GM21447 (cell line): ENCODE measurements around the gene USP17L24.
"Not testable (repeated sequence)": the region's sequence is repeated elsewhere in the genome, so short reads cannot be mapped to it uniquely, and the experiment has no call there.

ENCODE experiments used
- ATAC-seq: cut with Tn5 transposase; IDR thresholded peaks from one replicate; pipeline ENCODE4 v1.9.1; 2021; ENCODE audit not compliant: unreplicated experiment

Gene USP17L24

GRCh38 chr4:9324865-9325264 is at the start of gene USP17L24:
Gene USP17L24 (plus strand): TSS chr4:9325165. CDS start chr4:9325165, 0 bp downstream.
- not testable (repeated sequence) for ATAC-seq

- not testable (repeated sequence) for ATAC-seq
These were observed 774 bp upstream of the USP17L24 start for GRCh38 chr4:9324191-9324590.

GRCh38 chr4:9329611-9330010 is 4.6 kb downstream of the USP17L24 start, which contains the start of gene USP17L25:
Gene USP17L25 (plus strand): TSS chr4:9329911. CDS start chr4:9329911, 0 bp downstream.
- not testable (repeated sequence) for ATAC-seq

DNA sequence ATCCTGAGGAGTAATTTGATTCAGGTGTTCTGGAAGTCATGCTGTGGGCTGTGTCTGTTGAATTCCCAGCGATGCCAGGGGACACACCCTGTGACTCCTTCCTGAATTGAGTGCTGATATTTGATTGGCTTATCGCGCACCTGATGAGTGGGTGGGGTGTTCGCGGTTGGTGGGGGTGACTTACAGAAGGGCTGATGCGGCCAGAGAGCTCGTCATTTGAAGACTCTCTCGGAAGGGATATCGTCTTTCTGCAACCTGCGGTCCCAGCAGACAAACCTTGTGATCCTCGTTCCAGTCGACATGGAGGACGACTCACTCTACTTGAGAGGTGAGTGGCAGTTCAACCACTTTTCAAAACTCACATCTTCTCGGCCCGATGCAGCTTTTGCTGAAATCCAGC is 9.4 kb downstream of the USP17L24 start, which contains the start of gene USP17L26:
Gene USP17L26, plus strand, starts transcription at position 301 of the 400 bp plus-strand sequence. Its CDS starts 0 bp downstream, at position 301.
- ATAC-seq, result not testable (repeated sequence)

DNA sequence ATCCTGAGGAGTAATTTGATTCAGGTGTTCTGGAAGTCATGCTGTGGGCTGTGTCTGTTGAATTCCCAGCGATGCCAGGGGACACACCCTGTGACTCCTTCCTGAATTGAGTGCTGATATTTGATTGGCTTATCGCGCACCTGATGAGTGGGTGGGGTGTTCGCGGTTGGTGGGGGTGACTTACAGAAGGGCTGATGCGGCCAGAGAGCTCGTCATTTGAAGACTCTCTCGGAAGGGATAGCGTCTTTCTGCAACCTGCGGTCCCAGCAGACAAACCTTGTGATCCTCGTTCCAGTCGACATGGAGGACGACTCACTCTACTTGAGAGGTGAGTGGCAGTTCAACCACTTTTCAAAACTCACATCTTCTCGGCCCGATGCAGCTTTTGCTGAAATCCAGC is 14.1 kb downstream of the USP17L24 start, which contains the start of gene USP17L5:
Gene USP17L5, plus strand, starts transcription at position 301 of the 400 bp plus-strand sequence. Its CDS starts 0 bp downstream, at position 301.
- not testable (repeated sequence) for ATAC-seq

GRCh38 chr4:9343848-9344247 is 18.9 kb downstream of the USP17L24 start, which contains the start of gene USP17L27:
Gene USP17L27 (plus strand): TSS chr4:9344148. CDS start chr4:9344148, 0 bp downstream.
- ATAC-seq, result not testable (repeated sequence)

DNA sequence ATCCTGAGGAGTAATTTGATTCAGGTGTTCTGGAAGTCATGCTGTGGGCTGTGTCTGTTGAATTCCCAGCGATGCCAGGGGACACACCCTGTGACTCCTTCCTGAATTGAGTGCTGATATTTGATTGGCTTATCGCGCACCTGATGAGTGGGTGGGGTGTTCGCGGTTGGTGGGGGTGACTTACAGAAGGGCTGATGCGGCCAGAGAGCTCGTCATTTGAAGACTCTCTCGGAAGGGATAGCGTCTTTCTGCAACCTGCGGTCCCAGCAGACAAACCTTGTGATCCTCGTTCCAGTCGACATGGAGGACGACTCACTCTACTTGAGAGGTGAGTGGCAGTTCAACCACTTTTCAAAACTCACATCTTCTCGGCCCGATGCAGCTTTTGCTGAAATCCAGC is 23.6 kb downstream of the USP17L24 start, which contains the start of gene USP17L28:
Gene USP17L28, plus strand, starts transcription at position 301 of the 400 bp plus-strand sequence. Its CDS starts 0 bp downstream, at position 301.
- not testable (repeated sequence) for ATAC-seq

- not testable (repeated sequence) for ATAC-seq
These were observed 25.9 kb downstream of the USP17L24 start for GRCh38 chr4:9350866-9351265.

GRCh38 chr4:9353338-9353737 is 28.4 kb downstream of the USP17L24 start, which contains the start of gene USP17L29:
Gene USP17L29 (plus strand): TSS chr4:9353638. CDS start chr4:9353638, 0 bp downstream.
- ATAC-seq, result not testable (repeated sequence)

DNA sequence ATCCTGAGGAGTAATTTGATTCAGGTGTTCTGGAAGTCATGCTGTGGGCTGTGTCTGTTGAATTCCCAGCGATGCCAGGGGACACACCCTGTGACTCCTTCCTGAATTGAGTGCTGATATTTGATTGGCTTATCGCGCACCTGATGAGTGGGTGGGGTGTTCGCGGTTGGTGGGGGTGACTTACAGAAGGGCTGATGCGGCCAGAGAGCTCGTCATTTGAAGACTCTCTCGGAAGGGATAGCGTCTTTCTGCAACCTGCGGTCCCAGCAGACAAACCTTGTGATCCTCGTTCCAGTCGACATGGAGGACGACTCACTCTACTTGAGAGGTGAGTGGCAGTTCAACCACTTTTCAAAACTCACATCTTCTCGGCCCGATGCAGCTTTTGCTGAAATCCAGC is 37.9 kb downstream of the USP17L24 start, which contains the start of gene USP17L30:
Gene USP17L30, plus strand, starts transcription at position 301 of the 400 bp plus-strand sequence. Its CDS starts 0 bp downstream, at position 301.
- not testable (repeated sequence) for ATAC-seq
